ENCODE data around the gene KRTDAP. TPM values are rescaled to one million over a fixed set of nuclear protein-coding genes. Genes with fewer than 3 reads are reported as not detected.

Gene KRTDAP
- polyA plus RNA-seq, 1 of the 3 experiments (the other 2 are of a cell fraction), result not detected

- no peaks in the 10 kb centered on the region for H3K36me3 ChIP-seq (replicated peaks in 1 of 2; ENCODE audit: control insufficient read depth in 1 of 2, insufficient read depth in 2 of 2, low read length in 1 of 2)
- 18% methylated on average over 27 of the region's 30 CpGs for WGBS (ENCODE audit: low lambda C conversion rate)
- no peak overlapping the region for H3K4me2 ChIP-seq
- no peaks in the 10 kb centered on the region for H3K79me2 ChIP-seq (ENCODE audit: insufficient read depth)
- TF ChIP-seq USF1 (IDR thresholded peaks at IDR 0.05; ENCODE audit: borderline replicate concordance, low read depth) (no peak), MEF2A (IDR thresholded peaks at IDR 0.05; ENCODE audit: borderline replicate concordance, low read depth) (no peak), FOSL2 (IDR thresholded peaks at IDR 0.05; ENCODE audit: borderline replicate concordance, low read depth) (no peak)
- no peaks in the 10 kb centered on the region for H3K9me2 ChIP-seq
- no peak overlapping the region for H2AFZ ChIP-seq (ENCODE audit: low read depth)
- no peaks in the 10 kb centered on the region for H4K20me1 ChIP-seq (ENCODE audit: insufficient read depth)
- ChIA-PET CTCF (interaction anchor here (1.4 kb wide), 1 partner anchor 15 kb away, joined by 9 read pairs; no protein-coding TSS in a partner anchor), POLR2A (no interaction called here)
- H3K27ac ChIP-seq (ENCODE audit: low read depth in 2 of 2, low read length in 1 of 2), result no peak overlapping the region
- no peaks in the 10 kb centered on the region for H3K9me3 ChIP-seq
- peaks cover 70% of the 10 kb centered on the region for H3K27me3 ChIP-seq (ENCODE audit: insufficient read depth)
- no peak for DNase-seq
- no peak overlapping the region for H3K9ac ChIP-seq
- H3K4me3 ChIP-seq (ENCODE audit: low read depth in 2 of 2, low read length in 1 of 2), result no peak overlapping the region
- peaks cover 0 to 5% of the 10 kb centered on the region in 2 experiments; a peak in 1 of 4 replicates for H3K4me1 ChIP-seq (ENCODE audit: control insufficient read depth in 1 of 2, insufficient read depth in 2 of 2, low read depth in 1 of 2, low read length in 1 of 2)
- H3F3A ChIP-seq (replicated peaks; ENCODE audit: insufficient read depth), result no peaks in the 10 kb centered on the region
Measured at GRCh38 chr19:35533822-35534392, 43.6 kb upstream of the KRTDAP start.

GRCh38 chr19:35533201-35533821, 43.0 kb upstream of the KRTDAP start, which contains the start of gene GAPDHS:
GAPDHS (plus strand) TSS chr19:35533456; CDS start chr19:35533528, 72 bp downstream.
- no peak within 1 kb of the TSS for H3K27ac ChIP-seq (ENCODE audit: low read depth in 2 of 2, low read length in 1 of 2)
- ChIA-PET POLR2A (no interaction called here), CTCF (no interaction called here)
- H3K9me2 ChIP-seq, result no peaks in the 10 kb centered on the region
- no peaks in the 10 kb centered on the region for H3K79me2 ChIP-seq (ENCODE audit: insufficient read depth)
- no peaks in the 10 kb centered on the region for H4K20me1 ChIP-seq (ENCODE audit: insufficient read depth)
- H3F3A ChIP-seq (replicated peaks; ENCODE audit: insufficient read depth), result no peaks in the 10 kb centered on the region
- no peak within 1 kb of the TSS for H3K9ac ChIP-seq
- no peaks in the 10 kb centered on the region for H3K36me3 ChIP-seq (replicated peaks in 1 of 2; ENCODE audit: control insufficient read depth in 1 of 2, insufficient read depth in 2 of 2, low read length in 1 of 2)
- no peak within 1 kb of the TSS for H2AFZ ChIP-seq (ENCODE audit: low read depth)
- no peak within 1 kb of the TSS for H3K4me2 ChIP-seq
- 39% methylated on average over 27 of the region's 39 CpGs for WGBS (ENCODE audit: low lambda C conversion rate)
- no peaks in the 10 kb centered on the region for H3K9me3 ChIP-seq
- H3K4me3 ChIP-seq (ENCODE audit: low read depth in 2 of 2, low read length in 1 of 2), result no peak within 1 kb of the TSS
- H3K4me1 ChIP-seq (ENCODE audit: control insufficient read depth in 1 of 2, insufficient read depth in 2 of 2, low read depth in 1 of 2, low read length in 1 of 2), result peaks cover 0 to 5% of the 10 kb centered on the region in 2 experiments; a peak in 1 of 4 replicates
- peak; percentile 52 for DNase-seq
- peaks cover 76% of the 10 kb centered on the region for H3K27me3 ChIP-seq (ENCODE audit: insufficient read depth)
- TF ChIP-seq SIN3A (IDR thresholded peaks at IDR 0.05; ENCODE audit: borderline replicate concordance, low read depth, low read length) (no peak), POLR2AphosphoS5 (IDR thresholded peaks at IDR 0.05; ENCODE audit: low read depth, low read length) (no peak), ZBTB33 (IDR thresholded peaks at IDR 0.05; ENCODE audit: borderline replicate concordance, low read depth) (no peak), RXRA (IDR thresholded peaks at IDR 0.05; ENCODE audit: borderline replicate concordance, low read depth) (no peak), MAX (IDR thresholded peaks at IDR 0.05; ENCODE audit: low read depth) (no peak), NRF1 (IDR thresholded peaks at IDR 0.05; ENCODE audit: low read depth, low read length) (no peak), RCOR1 (IDR thresholded peaks at IDR 0.05; ENCODE audit: low read length) (no peak), YY1 (IDR thresholded peaks at IDR 0.05; ENCODE audit: low read depth) (no peak), REST (IDR thresholded peaks at IDR 0.05; ENCODE audit: low read depth, low read length) (no peak), PBX3 (IDR thresholded peaks at IDR 0.05) (no peak), EZH2phosphoT487 (IDR thresholded peaks at IDR 0.05; ENCODE audit: borderline replicate concordance, low read depth) (no peak), CHD2 (IDR thresholded peaks at IDR 0.05; ENCODE audit: low read length, partially characterized antibody) (no peak), MXI1 (IDR thresholded peaks at IDR 0.05; ENCODE audit: low read depth, low read length) (no peak), NFIC (IDR thresholded peaks at IDR 0.05; ENCODE audit: borderline replicate concordance) (no peak), TAF1 (IDR thresholded peaks at IDR 0.05; ENCODE audit: borderline replicate concordance, low read depth, low read length) (no peak)

Measured in SK-N-SH (cell line).